ENCODE measurements around the gene ACTL7A. TPM values are rescaled to one million over a fixed set of nuclear protein-coding genes. Genes with fewer than 3 reads are reported as not detected.

ACTL7A gene
- total and polyA plus RNA-seq, 11 donors = not detected

GRCh38 chr9:108842610-108843295 is 19.3 kb upstream of the ACTL7A start:
- Histone ChIP-seq H3K36me3 (no peaks in the 10 kb centered on the region), H3K27ac (no peak overlapping the region), H3K9me3 (peaks cover 0 to 3% (median 0%) of the 10 kb centered on the region in 12 donors), H3K4me1 (peaks cover 0 to 4% (median 0%) of the 10 kb centered on the region in 12 donors), H3K27me3 (no peaks in the 10 kb centered on the region), H3K4me3 (no peak overlapping the region)
- TF ChIP-seq CTCF (IDR thresholded peaks at IDR 0.05) (no peak), POLR2A (IDR thresholded peaks at IDR 0.05) (no peak)
- 64 to 72% (median 68%) methylated on average over 16 of the region's 16 CpGs for WGBS, 4 donors
- DNase-seq = no peak
- peak in 1 of 4 donors; percentile 24 for ATAC-seq
- intact Hi-C loops (cut with DNase I) = no loop called here

- H3K4me3 ChIP-seq = no peak overlapping the region
- no peak for DNase-seq
- intact Hi-C loops (cut with DNase I) = no loop called here
- no peaks in the 10 kb centered on the region for H3K27me3 ChIP-seq
- no peak overlapping the region for H3K27ac ChIP-seq
- H3K36me3 ChIP-seq = no peaks in the 10 kb centered on the region
- peaks cover 0 to 4% (median 0%) of the 10 kb centered on the region in 12 donors for H3K4me1 ChIP-seq
- WGBS, 4 donors = 45 to 60% (median 52%) methylated on average over 2 of the region's 2 CpGs
- peaks cover 0 to 3% (median 0%) of the 10 kb centered on the region in 12 donors for H3K9me3 ChIP-seq
- no peak for TF ChIP-seq POLR2A (IDR thresholded peaks at IDR 0.05)
- TF ChIP-seq CTCF (IDR thresholded peaks at IDR 0.05) = no peak
- no peak for ATAC-seq
Measured at GRCh38 chr9:108844391-108844790, 17.7 kb upstream of the ACTL7A start.

- H3K4me3 ChIP-seq = no peak overlapping the region
- H3K36me3 ChIP-seq = no peaks in the 10 kb centered on the region
- intact Hi-C loops (cut with DNase I) = no loop called here
- no peaks in the 10 kb centered on the region for H3K27me3 ChIP-seq
- H3K27ac ChIP-seq = no peak overlapping the region
- 93 to 97% (median 94%) methylated on average over 2 of the region's 2 CpGs for WGBS, 4 donors
- no peaks in the 10 kb centered on the region for H3K9me3 ChIP-seq
- H3K4me1 ChIP-seq = peaks cover 0 to 4% (median 0%) of the 10 kb centered on the region in 12 donors
- ATAC-seq (no peak), DNase-seq (no peak)
- TF ChIP-seq CTCF (IDR thresholded peaks at IDR 0.05) = no peak
- no peak for TF ChIP-seq POLR2A (IDR thresholded peaks at IDR 0.05)
Measured at GRCh38 chr9:108844856-108845255, 17.2 kb upstream of the ACTL7A start.

- H3K36me3 ChIP-seq = no peaks in the 10 kb centered on the region
- H3K27ac ChIP-seq = no peak overlapping the region
- no peak overlapping the region for H3K4me3 ChIP-seq
- WGBS, 4 donors = 89 to 90% (median 90%) methylated on average over 5 of the region's 5 CpGs
- TF ChIP-seq POLR2A (IDR thresholded peaks at IDR 0.05) (no peak), CTCF (IDR thresholded peaks at IDR 0.05) (no peak)
- no peaks in the 10 kb centered on the region for H3K9me3 ChIP-seq
- no peak for DNase-seq
- peaks cover 0 to 4% (median 0%) of the 10 kb centered on the region in 12 donors for H3K4me1 ChIP-seq
- intact Hi-C loops (cut with DNase I) = no loop called here
- no peak for ATAC-seq
- H3K27me3 ChIP-seq = no peaks in the 10 kb centered on the region
Measured at GRCh38 chr9:108845507-108845906, 16.6 kb upstream of the ACTL7A start.
